Right forelimb (tissue), 1 donor: ENCODE data around the gene NSRP1.
A peak's percentile ranks its signal among the peaks of the same experiment; 100 is the strongest.
"Not testable (repeated sequence)": the region's sequence is repeated elsewhere in the genome, so short reads cannot be mapped to it uniquely, and the experiment has no call there.

ENCODE experiments used
- DNase-seq: peaks from one replicate; pipeline ENCODE4 v3.0.0-alpha.2; 2018

The NSRP1 gene, protein sequence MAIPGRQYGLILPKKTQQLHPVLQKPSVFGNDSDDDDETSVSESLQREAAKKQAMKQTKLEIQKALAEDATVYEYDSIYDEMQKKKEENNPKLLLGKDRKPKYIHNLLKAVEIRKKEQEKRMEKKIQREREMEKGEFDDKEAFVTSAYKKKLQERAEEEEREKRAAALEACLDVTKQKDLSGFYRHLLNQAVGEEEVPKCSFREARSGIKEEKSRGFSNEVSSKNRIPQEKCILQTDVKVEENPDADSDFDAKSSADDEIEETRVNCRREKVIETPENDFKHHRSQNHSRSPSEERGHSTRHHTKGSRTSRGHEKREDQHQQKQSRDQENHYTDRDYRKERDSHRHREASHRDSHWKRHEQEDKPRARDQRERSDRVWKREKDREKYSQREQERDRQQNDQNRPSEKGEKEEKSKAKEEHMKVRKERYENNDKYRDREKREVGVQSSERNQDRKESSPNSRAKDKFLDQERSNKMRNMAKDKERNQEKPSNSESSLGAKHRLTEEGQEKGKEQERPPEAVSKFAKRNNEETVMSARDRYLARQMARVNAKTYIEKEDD

DNA sequence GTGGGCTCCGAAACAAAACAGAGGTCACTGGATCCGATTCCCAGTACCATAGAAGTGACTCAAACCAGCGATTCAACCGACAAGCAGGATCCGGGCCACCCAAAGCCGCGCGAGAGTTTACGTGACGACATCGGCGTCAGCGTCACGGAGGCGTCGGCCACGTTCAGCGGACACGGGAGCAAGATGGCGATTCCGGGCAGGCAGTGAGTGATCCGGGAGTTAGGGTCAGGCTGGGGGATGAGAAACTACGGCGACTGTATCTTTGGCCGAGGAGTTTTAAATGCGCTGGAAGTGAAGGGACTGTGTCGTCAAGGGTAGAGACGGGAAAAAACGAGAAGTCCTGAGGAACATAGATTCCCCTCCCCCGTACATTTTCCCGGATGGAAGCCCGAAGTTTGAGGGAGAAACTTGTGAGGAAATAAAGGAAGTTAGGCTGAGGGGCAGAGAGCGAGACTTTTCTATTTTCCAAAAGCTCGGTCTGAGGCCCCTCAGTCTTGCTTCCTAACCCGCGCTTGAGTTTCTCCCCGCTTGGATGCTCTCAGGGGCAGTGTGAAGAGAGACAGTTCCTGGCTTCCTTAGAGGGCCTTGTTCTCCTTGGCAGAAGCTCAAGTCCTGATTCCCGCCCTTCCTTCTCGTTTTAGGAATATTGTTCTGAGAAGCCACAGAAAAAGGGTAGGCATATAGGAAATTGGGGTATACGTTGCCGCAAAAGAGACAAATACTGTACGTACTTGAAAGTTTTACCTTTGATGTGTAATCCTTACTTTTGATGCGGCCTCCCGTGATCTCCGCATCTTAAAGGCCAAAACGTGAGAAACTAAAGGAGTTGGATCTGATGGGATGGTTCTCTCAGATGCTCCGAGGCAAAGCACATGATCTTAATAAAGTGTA, at the start of gene NSRP1:
NSRP1 (plus strand) TSS at position 156 of the 891 bp plus-strand sequence; CDS start at position 184, 28 bp downstream.
- peak; percentile 99 for DNase-seq

DNA sequence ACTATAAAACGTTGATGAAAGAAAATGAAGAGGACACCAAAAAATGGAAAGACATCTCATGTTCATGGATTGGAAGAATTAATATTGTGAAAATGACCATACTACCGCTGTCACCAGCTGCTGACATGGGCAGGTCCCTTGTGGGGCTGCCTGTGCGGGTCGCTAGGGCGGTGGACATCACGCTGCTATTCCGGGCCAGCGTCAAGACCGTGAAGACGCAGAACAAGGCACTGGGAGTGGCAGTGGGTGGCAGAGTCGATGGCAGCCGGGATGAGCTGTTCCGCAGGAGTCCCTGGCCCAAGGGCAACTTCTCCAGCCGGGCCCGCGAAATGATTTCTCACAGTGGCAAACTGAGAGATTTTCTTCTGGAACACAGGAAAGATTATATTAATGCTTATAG, 48.2 kb upstream of the NSRP1 start:
- no peak for DNase-seq

GRCh38 chr17:30074254-30074653, 42.4 kb upstream of the NSRP1 start:
- no peak for DNase-seq

DNA sequence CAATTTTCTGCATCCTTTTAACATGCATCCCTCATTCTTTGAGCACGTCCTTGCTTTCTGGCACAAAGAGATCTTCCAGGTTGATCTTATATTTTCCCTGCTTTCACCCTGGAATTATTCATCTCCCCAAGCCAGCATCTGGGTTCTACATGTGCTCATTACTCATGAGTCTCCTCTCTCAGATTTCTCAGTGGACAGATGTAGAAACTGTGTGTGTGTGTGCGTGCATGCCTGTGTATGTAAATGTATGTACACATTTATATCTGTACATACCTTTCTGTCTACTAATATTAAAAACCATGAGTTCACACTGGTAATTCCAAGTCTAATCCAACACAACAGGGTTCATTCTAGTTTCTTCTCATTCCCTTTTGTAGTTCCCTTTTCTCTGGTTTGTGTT, 41.9 kb upstream of the NSRP1 start:
- DNase-seq: no peak

DNA sequence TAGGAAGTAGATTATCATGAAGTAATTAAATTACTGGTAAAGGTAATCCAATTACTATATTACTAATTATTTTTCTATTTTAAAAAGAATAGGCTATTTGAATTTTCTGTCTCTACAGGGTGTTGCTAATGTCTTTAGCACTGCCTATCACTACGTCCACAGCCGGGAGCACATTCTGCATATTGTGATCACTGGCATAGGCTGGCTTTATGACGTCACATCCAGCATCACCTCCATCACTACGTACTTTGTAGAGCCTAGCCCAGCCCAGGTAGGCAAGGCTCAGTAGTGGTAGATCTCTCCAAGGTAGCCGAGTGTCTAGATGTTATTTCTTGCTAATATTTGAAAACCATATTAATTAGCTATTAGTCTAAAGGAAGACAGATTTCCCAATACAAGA, 33.8 kb upstream of the NSRP1 start:
- DNase-seq: no peak

DNA sequence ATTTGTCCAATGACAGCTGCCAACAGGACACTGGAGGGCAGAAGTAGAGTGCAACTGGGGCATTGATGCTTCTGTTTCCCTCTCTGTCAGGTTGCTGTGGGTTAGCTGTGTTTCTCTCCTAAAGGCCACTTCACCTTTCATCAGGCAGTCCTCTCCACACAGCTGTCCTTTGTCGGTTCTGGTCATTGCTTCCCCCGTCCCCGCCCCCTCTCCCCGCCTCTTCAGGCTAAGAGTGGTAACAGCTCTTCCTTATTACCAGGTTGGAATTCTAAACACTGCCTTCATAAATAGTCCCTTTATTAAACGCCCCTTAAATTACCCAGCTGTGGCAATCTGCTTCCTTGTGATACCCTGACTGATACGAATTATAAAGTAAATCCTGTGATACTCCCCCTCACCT, 31.8 kb upstream of the NSRP1 start:
- no peak for DNase-seq

- no peak for DNase-seq
Observed at GRCh38 chr17:30086896-30087295, 29.7 kb upstream of the NSRP1 start.

DNA sequence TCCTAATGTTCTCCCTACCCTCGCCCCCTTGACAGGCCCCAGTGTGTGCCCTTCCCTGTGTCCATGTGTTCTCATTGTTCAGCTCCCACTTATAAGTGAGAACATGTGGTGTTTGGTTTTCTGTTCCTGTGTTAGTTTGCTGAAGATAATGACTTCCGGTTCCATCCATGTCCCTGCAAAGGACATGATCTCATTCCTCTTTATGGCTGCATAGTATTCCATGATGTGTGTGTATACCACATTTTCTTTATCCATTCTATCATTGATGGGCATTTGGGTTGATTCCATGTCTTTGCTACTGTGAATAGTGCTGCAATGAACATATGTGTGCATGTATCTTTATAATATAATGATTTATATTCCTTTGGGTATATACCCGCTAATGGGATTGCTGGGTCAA, 29.2 kb upstream of the NSRP1 start:
- not testable (repeated sequence) for DNase-seq

DNA sequence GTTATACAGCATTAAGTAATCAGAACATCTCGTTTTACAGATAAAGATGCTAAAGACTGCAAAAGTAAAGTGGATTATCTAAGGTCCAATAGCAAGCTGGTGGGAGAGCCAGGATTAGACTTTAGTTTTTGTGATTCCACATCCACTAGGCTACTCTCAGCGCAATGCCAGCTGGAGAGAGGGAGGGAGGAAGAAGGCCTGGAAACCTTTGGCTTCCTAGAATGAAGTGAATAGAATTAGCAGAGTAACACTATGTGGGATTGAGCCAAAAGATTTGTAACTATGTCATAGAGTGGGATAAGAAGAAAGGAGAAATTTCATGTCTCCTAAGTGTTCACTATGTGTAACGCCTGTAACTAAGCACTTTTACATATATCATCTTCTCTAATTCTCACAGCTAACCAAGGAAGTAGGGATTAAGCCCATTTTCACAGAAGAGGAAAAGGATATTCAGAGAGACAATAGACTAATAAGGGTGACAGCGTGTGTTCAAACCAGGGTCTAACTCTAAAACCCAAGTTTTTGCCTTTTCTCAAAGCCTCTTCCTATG, 25.4 kb upstream of the NSRP1 start:
- no peak for DNase-seq

DNA sequence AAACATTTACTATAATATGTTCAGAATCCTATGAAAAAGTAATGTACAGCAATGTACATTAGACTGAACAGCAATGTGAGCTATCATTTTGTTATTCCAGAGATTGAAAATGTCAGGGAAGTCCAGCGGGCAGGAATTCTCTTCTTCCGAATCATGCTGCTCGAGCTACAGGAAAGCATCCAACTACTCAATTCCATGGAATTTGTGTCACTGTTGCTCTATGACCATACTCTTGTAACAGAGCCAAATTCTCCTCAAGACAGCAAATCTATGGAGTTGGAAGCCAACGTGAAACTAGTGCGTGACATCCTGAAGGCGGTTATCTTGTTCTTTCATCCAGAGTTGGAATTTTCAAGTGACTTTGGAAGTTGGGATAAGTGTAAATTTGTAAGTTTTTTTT, 24.8 kb upstream of the NSRP1 start:
- no peak for DNase-seq

DNA sequence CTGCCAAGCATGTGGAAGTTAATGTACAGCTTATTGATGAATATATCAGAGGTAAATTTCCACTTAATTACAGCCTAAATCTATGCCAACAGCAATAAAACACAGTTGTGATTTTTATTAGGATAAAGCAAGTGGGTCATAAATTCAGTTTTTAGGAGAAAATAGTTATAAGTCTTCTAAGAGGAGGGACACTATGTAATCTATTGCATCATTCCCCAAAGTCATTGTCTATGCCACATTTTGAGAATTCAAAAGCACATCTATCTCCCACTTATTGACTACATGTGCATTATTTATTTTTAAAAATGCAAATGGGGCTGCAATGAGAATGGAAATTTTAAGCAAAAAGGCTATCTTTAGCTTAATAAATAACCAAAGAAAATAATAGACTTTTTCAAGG, 23.7 kb upstream of the NSRP1 start:
- DNase-seq: no peak

- peak; percentile 69 for DNase-seq
Observed at GRCh38 chr17:30093463-30094147, 23.0 kb upstream of the NSRP1 start.

- DNase-seq: no peak
Observed at GRCh38 chr17:30095507-30096244, 20.9 kb upstream of the NSRP1 start.

GRCh38 chr17:30101686-30102390, 14.8 kb upstream of the NSRP1 start:
- DNase-seq: no peak

GRCh38 chr17:30103921-30104320, 12.7 kb upstream of the NSRP1 start:
- no peak for DNase-seq

DNA sequence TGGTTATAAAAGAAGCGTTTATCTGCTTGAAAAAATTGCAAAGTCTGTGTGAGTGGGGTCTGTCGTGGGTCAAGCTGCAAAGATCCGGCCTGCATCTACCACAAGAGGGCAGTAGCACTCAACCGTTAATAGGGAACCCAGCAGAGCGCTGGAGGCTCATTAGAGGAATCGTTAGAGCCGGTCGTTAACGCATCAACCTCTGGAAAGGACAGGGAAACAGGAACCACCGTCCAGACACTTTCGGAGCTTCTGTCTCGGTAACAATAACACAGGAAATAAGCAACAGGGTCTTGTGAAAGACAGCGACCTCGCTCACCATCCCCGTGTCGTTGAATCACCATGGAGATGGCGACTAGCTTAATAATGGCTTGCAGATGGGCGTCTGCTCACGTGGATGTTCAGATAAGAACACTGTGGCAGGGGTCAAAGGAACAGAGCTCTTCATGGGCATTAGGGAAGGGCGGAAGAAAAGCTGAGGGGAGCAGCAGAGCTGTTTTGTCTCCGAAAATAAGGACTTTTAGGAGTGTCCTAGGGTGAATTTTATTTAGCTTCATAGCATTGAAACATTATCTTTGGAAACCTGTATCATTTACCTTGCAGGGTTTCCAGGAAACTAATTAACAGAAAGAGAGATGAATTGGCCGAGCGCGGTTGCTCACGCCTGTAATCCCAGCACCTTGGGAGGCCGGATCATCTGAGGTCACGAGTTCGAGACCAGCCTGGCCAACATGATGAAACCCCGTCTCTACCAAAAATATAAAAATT, 11.9 kb upstream of the NSRP1 start:
- peak; percentile 79 for DNase-seq

GRCh38 chr17:30112794-30113193, 3.8 kb upstream of the NSRP1 start:
- no peak for DNase-seq

DNA sequence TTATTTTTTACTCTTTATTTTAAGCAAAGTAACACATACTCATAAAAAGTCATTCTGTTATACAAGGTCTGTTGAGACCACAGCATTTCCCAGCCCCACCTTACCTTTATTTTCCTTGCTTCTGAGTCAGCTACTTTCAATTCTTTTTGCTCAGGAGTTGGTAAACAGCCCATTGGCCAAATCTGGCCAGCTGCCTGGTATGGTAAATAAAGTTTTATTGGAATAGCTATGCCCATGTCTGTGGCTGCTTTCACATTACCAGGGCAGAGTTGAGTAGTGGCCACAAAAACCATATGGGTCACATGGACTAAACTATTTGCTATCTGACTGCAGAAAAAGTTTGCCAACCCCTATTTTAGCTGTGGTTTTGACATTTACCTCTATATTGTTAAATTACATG, 3.4 kb upstream of the NSRP1 start:
- DNase-seq: no peak

DNA sequence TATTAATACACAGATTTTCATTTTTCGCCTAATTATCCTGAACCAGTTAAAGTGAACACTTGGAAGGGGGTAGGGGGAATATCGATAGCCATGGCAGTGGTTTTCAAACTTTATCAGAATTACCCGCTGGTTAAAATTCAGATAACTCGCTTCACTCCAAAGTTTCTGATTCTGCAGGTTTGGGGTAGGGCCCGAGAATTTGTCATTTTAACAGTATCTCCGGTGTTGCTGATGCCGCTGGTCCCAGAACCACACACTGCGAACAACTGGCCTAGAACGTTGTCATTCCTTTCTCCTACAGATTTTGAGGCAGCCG, 313 bp upstream of the NSRP1 start:
- no peak for DNase-seq

- no peak for DNase-seq
Observed at GRCh38 chr17:30117675-30118081, 1.1 kb downstream of the NSRP1 start.

DNA sequence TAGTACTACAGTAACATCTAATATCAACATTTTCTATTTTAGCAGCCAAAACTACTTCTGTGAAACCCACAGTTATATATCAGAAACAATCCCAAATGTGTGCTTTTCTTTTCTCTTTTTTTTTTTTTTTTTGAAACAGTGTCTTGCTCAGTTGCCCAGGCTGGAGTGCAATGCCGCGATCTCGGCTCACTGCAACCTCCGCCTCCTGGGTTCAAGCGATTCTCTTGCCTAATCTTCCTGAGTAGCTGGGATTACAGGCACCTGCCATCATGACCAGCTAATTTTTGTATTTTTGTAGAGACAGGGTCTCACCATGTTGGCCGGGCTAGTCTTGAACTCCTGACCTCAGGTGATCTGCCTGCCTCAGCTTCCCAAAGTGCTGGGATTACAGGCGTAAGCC, 2.0 kb downstream of the NSRP1 start:
- DNase-seq: not testable (repeated sequence)
